HG03460 (cell line): ENCODE results near the gene KRTAP10-7.
"Not testable (repeated sequence)": the region's sequence is repeated elsewhere in the genome, so short reads cannot be mapped to it uniquely, and the experiment has no call there.

Source experiments
- ATAC-seq: cut with Tn5 transposase; IDR thresholded peaks from one replicate; pipeline ENCODE4 v1.9.1; 2021; ENCODE audit not compliant: unreplicated experiment

Gene KRTAP10-7

GRCh38 chr21:44609193-44609592 lies 8.8 kb downstream of the KRTAP10-7 start:
- no peak for ATAC-seq

GRCh38 chr21:44610157-44610843 lies 9.9 kb downstream of the KRTAP10-7 start:
- ATAC-seq, result not testable (repeated sequence)

- no peak for ATAC-seq
These were observed 11.2 kb downstream of the KRTAP10-7 start for GRCh38 chr21:44611551-44611950.

- no peak for ATAC-seq
These were observed 11.7 kb downstream of the KRTAP10-7 start, which contains the start of gene KRTAP10-8 for GRCh38 chr21:44612029-44612486. Gene KRTAP10-8, plus strand, starts transcription at chr21:44612079. Its CDS starts 22 bp downstream, at chr21:44612101.

- no peak for ATAC-seq
These were observed 12.4 kb downstream of the KRTAP10-7 start for GRCh38 chr21:44612669-44613229.

- no peak for ATAC-seq
These were observed 13.2 kb downstream of the KRTAP10-7 start for GRCh38 chr21:44613386-44614155.

- ATAC-seq, result no peak
These were observed 13.8 kb downstream of the KRTAP10-7 start for GRCh38 chr21:44614161-44614631.

GRCh38 chr21:44614961-44615391 lies 14.6 kb downstream of the KRTAP10-7 start:
- ATAC-seq, result no peak

GRCh38 chr21:44615466-44615865 lies 15.1 kb downstream of the KRTAP10-7 start:
- ATAC-seq, result no peak

- no peak for ATAC-seq
These were observed 15.7 kb downstream of the KRTAP10-7 start for GRCh38 chr21:44615911-44616590.

GRCh38 chr21:44616591-44616926 lies 16.2 kb downstream of the KRTAP10-7 start:
- ATAC-seq, result no peak

GRCh38 chr21:44617071-44617501 lies 16.7 kb downstream of the KRTAP10-7 start:
- ATAC-seq, result no peak

- ATAC-seq, result no peak
These were observed 18.1 kb downstream of the KRTAP10-7 start for GRCh38 chr21:44618504-44618903.

GRCh38 chr21:44618909-44619308 lies 18.5 kb downstream of the KRTAP10-7 start:
- ATAC-seq, result no peak

GRCh38 chr21:44619886-44620285 lies 19.5 kb downstream of the KRTAP10-7 start:
- ATAC-seq, result no peak

- ATAC-seq, result no peak
These were observed 23.2 kb downstream of the KRTAP10-7 start for GRCh38 chr21:44623575-44623974.

GRCh38 chr21:44625756-44626155 lies 25.4 kb downstream of the KRTAP10-7 start:
- no peak for ATAC-seq

GRCh38 chr21:44626262-44626661 lies 25.9 kb downstream of the KRTAP10-7 start:
- ATAC-seq, result no peak

- ATAC-seq, result no peak
These were observed 26.3 kb downstream of the KRTAP10-7 start, which contains the start of gene KRTAP10-9 for GRCh38 chr21:44626673-44627143. Gene KRTAP10-9, plus strand, starts transcription at chr21:44627093. Its CDS starts 79 bp downstream, at chr21:44627172.

GRCh38 chr21:44627181-44627822 lies 26.9 kb downstream of the KRTAP10-7 start:
- ATAC-seq, result not testable (repeated sequence)
